Cardiac muscle cell (in vitro differentiated cells and primary cell): ENCODE measurements around the gene C19orf53. TPM values are rescaled to one million over a fixed set of nuclear protein-coding genes. Genes with fewer than 3 reads are reported as not detected.

Experiments
- DNase-seq, 2 donors: peaks; one replicate each; pipeline versions ENCODE4 v3.0.0 to v3.0.0-alpha.2; 2010 to 2017; ENCODE audit warnings: low read depth in 1 of 2, low spot score in 1 of 2
- H3K27ac ChIP-seq: fragments of 200-600 bp; sonication (generic); 2 replicates; pipeline ENCODE4 v1.5.1; 2016
- H3K27me3 ChIP-seq: fragments of 200-600 bp; sonication (generic); 2 replicates; pipeline ENCODE4 v1.6.0; 2016; ENCODE audit warnings: control low read depth
- H3K36me3 ChIP-seq: fragments of 200-600 bp; sonication (generic); 2 replicates; pipeline ENCODE4 v1.5.1; 2016; ENCODE audit warnings: control low read depth
- H3K4me1 ChIP-seq: fragments of 200-600 bp; sonication (generic); 2 replicates; pipeline ENCODE4 v1.8.1; 2017; ENCODE audit warnings: low read depth, mild to moderate bottlenecking, mixed run types
- H3K4me3 ChIP-seq: fragments of 200-600 bp; sonication (generic); 2 replicates; pipeline ENCODE4 v1.5.1; 2016; ENCODE audit warnings: mild to moderate bottlenecking
- H3K9me3 ChIP-seq: fragments of 200-600 bp; sonication (generic); 2 replicates; pipeline ENCODE4 v1.5.1; 2017; ENCODE audit warnings: low read depth, mild to moderate bottlenecking, control low read depth
- CTCF ChIP-seq: IDR thresholded peaks from 2 replicates; pipeline ENCODE4 v1.5.1; 2012; ENCODE audit warnings: low read depth, mild to moderate bottlenecking, low read length
- polyA plus RNA-seq: library from polyadenylated mRNA; unstranded; fragments of >200 nt; fragmentation: Nextera tagmentation; extraction: Ambion mirVana; gene quantifications from 2 replicates; pipeline ENCODE4 v1.2.1, GENCODE V29; 2016
- total RNA-seq: library from RNA; depleted of rRNA; stranded (reverse); fragments of >200 nt; gene quantifications from 2 replicates; pipeline ENCODE4 v1.2.3, GENCODE V29; 2016

The C19orf53 gene
- total and polyA plus RNA-seq, 2 experiments from 2014 or later, result 242 to 276 TPM

- TF ChIP-seq CTCF, result no peak
- no peaks in the 10 kb centered on the region for H3K4me1 ChIP-seq
- no peaks in the 10 kb centered on the region for H3K27me3 ChIP-seq
- no peak overlapping the region for H3K4me3 ChIP-seq
- no peak for DNase-seq
- no peak overlapping the region for H3K27ac ChIP-seq
- H3K9me3 ChIP-seq, result no peaks in the 10 kb centered on the region
- H3K36me3 ChIP-seq, result no peaks in the 10 kb centered on the region
Measured at GRCh38 chr19:13812544-13812943, 38.3 kb downstream of the C19orf53 start.

- Histone ChIP-seq H3K27ac (no peak overlapping the region), H3K4me1 (no peaks in the 10 kb centered on the region), H3K4me3 (no peak overlapping the region), H3K9me3 (no peaks in the 10 kb centered on the region), H3K36me3 (no peaks in the 10 kb centered on the region), H3K27me3 (no peaks in the 10 kb centered on the region)
- TF ChIP-seq CTCF, result no peak
- DNase-seq, result no peak
Measured at GRCh38 chr19:13813147-13813546, 38.9 kb downstream of the C19orf53 start.

GRCh38 chr19:13814550-13814949 lies 40.3 kb downstream of the C19orf53 start:
- no peaks in the 10 kb centered on the region for H3K9me3 ChIP-seq
- no peaks in the 10 kb centered on the region for H3K27me3 ChIP-seq
- no peak overlapping the region for H3K27ac ChIP-seq
- H3K4me1 ChIP-seq, result no peaks in the 10 kb centered on the region
- no peak for TF ChIP-seq CTCF
- H3K36me3 ChIP-seq, result peaks cover 2% of the 10 kb centered on the region
- DNase-seq, result no peak
- H3K4me3 ChIP-seq, result no peak overlapping the region

- no peak for TF ChIP-seq CTCF
- H3K27me3 ChIP-seq, result no peaks in the 10 kb centered on the region
- no peak overlapping the region for H3K27ac ChIP-seq
- no peaks in the 10 kb centered on the region for H3K9me3 ChIP-seq
- H3K4me3 ChIP-seq, result peak overlapping the region; percentile 7
- peaks cover 7% of the 10 kb centered on the region for H3K36me3 ChIP-seq
- DNase-seq, result peak in 1 of 2 donors; percentile 76
- H3K4me1 ChIP-seq, result no peaks in the 10 kb centered on the region
Measured at GRCh38 chr19:13817018-13817614, 42.9 kb downstream of the C19orf53 start.

GRCh38 chr19:13817615-13818371 lies 43.5 kb downstream of the C19orf53 start:
- H3K36me3 ChIP-seq, result peaks cover 7% of the 10 kb centered on the region
- DNase-seq, result peak in 1 of 2 donors; percentile 82
- peak overlapping the region; percentile 7 for H3K4me3 ChIP-seq
- no peaks in the 10 kb centered on the region for H3K27me3 ChIP-seq
- H3K9me3 ChIP-seq, result no peaks in the 10 kb centered on the region
- no peak overlapping the region for H3K27ac ChIP-seq
- no peak for TF ChIP-seq CTCF
- H3K4me1 ChIP-seq, result no peaks in the 10 kb centered on the region
